Activated gamma-delta T cell treated with anti-CD3 and anti-CD28 coated beads, Interleukin-2, amount 50 U/mL, for 16 hours (primary cell): Measurements from ENCODE around the gene F2R.
"Not testable (repeated sequence)": the region's sequence is repeated elsewhere in the genome, so short reads cannot be mapped to it uniquely, and the experiment has no call there.

Experiments used
- DNase-seq: peaks from one replicate; pipeline ENCODE4 v3.0.0-alpha.2; 2020; ENCODE audit warnings: low read depth

Gene F2R

GRCh38 chr5:76715736-76716455 is at the start of gene F2R:
Gene F2R (plus strand): TSS chr5:76716126. CDS start chr5:76716308, 182 bp downstream.
- peak; percentile 42 for DNase-seq

- DNase-seq, result no peak
These were observed 48.4 kb upstream of the F2R start for GRCh38 chr5:76667495-76667894.

DNA sequence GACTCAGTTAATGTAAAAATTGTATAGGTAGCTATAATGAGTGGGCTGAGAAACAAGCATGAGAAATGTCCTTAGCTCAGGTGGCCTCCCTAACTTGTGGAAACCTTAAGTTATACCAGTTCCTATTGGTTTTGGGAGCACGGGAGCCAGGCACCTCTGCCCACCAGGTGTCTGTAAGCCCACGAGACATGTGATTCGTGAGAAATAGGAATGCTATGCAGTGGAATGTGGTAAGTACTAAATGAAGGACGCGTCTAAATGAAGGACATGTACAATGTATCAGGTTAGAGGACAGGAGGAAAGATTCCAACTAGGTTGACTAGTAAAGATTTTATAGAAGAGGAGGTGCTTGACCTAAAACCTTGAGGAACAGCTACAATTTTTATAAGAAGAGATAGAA is 46.7 kb upstream of the F2R start:
- no peak for DNase-seq

DNA sequence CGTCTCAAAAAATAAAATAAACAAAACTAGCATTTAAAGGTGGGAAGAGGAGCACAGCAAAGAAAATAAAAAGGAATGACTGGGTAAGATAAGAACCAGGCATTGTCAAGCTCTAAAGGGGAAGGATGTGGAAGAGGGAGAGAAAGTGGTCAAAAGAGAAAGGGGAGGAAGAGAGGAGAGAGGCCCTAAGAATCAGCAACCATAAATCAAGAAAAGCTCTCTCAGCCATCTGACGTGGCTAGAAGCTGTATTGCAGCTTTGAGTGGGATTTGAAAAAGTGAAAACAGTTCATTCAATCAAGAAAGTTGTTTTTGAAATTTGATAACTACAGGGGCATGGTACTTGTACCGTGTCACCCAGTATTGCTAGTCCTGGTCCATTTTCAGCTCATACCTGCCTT is 45.4 kb upstream of the F2R start:
- DNase-seq, result no peak

GRCh38 chr5:76672242-76672641 is 43.7 kb upstream of the F2R start:
- no peak for DNase-seq

DNA sequence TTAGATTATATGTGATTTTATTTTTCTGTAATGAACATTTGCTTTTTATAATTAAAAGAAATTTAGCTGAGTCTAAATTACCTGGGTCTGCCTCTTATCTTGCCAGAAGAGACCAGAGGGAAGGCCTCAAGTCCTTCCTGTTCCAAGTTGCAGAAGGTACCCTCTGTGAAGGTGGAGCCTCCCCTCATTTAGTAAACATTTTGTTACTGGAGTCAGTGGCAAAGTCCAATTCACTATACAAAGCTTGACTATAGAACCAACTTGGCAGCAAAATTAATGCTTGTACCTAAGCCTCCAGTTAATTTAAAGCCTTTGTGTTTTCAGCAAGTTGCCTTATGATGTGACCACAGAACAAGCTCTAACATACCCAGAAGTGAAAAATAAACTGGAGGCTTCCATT is 42.8 kb upstream of the F2R start:
- DNase-seq, result no peak

DNA sequence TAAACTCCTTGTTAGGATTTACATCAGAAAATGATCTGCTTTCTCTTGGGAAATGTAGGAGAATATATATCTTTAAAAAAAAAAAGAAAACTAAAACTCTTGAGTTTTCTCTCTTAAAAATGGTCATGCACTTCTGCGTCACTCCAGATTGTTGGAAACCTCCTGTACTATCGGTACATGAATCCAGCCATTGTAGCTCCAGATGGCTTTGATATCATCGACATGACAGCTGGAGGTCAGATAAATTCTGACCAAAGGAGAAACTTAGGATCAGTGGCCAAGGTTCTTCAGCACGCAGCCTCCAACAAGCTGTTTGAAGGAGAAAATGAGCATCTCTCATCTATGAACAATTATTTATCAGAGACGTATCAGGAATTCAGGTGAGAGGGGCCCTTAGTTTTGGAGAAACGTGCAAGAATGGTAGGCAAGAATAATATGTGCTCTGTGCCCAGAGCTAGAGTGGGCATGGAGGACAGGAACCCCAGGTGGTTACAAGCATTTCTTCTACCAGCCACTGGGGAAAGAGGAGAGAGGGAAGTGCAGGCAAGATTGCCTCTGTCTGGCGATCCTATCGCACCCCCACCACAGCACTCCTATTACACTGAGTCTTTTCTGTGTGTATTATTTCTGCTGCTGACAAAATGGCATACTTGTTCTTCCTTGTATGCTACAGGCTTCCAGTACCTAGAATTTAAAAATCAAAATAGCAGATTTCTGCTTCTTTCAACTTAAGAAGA is 41.4 kb upstream of the F2R start:
- no peak for DNase-seq

GRCh38 chr5:76675364-76675763 is 40.6 kb upstream of the F2R start:
- no peak for DNase-seq

DNA sequence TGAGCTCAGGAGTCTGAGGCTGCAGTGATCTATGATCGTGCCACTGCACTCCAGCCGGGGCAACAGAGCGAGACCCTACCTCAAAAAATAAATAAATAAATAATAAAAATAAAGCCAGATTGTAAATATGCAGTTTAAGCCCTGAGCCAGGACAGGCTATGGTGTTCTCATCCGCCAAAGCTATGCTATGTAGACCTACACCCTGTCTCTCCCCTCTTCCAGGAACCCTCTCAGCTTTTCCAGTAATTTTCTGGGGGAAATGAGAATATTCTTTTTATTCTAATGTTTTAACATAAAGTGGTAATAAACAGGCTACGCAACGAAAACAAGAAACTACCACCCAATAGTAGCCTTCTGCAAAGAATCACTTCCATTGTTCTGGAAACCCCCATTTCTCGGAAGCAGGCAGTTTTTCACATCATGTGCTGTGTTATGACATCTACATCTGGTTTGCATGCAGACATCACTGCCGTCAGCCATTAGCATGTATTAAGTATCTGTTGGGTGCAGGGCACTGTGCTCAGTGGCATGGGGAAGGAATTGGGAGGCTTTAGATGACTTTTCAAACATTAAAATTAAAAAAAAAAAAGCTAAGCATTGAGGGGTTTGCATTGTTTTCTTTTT is 38.0 kb upstream of the F2R start:
- no peak for DNase-seq

DNA sequence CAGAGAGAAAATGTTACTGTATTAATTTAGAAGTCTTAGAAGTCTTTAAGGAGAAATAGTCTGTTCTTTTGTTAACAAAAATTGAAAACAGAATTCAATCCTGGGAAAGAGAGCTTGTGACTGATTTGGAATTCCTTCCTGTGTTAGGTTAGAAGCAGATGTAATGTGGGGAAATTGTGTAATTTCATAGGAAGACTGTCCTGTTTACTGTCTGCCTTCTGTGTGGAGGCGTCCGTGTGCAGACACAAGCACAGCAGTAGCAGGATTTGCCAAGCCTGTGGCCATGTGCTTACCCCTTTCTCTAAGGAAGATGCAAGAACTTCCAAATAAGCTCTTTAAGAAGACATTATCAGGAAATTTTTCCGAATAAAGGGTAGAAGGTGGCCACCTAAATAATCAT is 36.7 kb upstream of the F2R start:
- DNase-seq, result no peak

- not testable (repeated sequence) for DNase-seq
These were observed 35.1 kb upstream of the F2R start for GRCh38 chr5:76680826-76681225.

DNA sequence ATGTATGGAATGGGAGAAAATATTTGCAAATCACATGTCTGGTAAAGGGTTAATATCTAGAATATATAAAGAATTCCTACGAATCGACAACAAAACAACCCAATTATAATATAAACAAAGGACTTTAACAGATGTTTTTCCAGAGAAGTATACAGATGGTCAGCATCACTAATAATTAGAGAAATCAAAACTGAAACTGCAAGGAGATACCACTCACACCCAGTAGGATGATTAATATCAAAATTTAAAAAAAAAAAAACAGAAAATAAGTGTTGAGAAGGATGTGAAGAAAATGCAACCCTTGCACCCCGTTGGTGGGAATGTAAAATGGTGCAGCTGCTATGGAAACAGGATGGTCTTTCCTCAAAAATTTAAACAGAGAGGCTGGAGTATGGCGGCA is 34.6 kb upstream of the F2R start:
- no peak for DNase-seq

GRCh38 chr5:76682387-76682786 is 33.5 kb upstream of the F2R start:
- no peak for DNase-seq

GRCh38 chr5:76683816-76684731 is 31.9 kb upstream of the F2R start:
- no peak for DNase-seq

- no peak for DNase-seq
These were observed 31.0 kb upstream of the F2R start for GRCh38 chr5:76684756-76685519.

GRCh38 chr5:76685704-76686103 is 30.2 kb upstream of the F2R start:
- DNase-seq, result no peak

GRCh38 chr5:76688212-76688611 is 27.7 kb upstream of the F2R start:
- no peak for DNase-seq

DNA sequence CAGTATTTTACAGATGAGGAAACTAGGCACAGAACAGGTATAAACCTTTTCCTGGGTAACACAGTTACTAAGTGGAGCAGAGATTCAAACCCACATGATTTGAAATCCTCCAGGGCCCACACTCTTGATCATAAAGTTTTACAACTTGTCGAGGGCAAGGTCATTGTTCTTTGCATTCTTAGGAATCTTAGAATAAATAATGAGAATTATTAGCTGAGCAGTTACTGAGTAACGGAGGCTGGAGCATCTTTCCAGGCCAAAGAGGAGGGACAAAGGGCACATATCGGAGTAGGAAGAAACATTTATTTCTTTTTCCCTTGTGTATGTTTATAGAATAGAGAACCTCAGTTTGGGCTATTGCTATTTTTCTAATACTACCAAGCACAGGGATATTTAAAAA is 27.1 kb upstream of the F2R start:
- no peak for DNase-seq

DNA sequence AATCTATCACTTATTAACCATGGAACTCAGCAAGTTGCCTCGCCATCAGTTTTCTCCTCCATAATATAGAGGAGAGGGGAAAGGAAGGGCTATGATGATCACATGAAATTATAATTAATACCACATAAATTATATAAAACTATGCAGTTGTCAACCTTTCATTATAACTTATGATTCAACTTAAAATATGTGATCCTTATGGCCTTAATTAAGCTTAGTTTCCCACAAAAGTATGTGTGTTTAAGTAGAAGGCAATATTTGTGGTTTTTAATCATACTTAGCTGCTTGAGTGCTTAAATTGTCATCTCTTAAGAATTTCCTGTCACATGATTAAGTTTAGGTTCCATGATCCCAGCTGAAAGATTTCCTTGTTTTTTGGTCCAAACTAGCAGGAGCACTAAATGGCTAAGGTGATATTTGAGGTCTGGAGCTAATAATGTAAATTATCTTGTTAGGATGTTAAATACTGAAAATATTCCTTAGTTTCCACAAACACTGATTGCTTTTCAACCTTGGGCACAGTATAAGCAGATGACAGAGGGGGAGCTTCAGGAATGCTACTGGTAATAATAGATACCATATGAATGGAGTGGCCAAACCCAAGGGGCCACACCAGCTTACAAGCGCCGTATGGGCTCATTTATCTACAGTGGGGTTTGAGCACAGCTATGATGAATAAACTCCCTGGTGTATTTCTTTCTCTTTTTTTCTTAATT is 26.4 kb upstream of the F2R start:
- DNase-seq, result no peak

- DNase-seq, result no peak
These were observed 25.8 kb upstream of the F2R start for GRCh38 chr5:76690037-76690679.
